Stomach (tissue), 4 donors: Measurements from ENCODE around the gene OR2T11.
"Not testable (repeated sequence)": the region's sequence is repeated elsewhere in the genome, so short reads cannot be mapped to it uniquely, and the experiment has no call there.

Experiments used
- EP300 ChIP-seq: sonication (generic); formaldehyde crosslinking; IDR thresholded peaks from one replicate; pipeline ENCODE4 v1.6.1; 2017; ENCODE audit warnings: antibody characterized with exemption
- POLR2A ChIP-seq, 4 donors: fragments of 450-650 bp; IDR thresholded peaks; one replicate each; pipeline ENCODE4 v1.6.1; 2016; ENCODE audit warnings: antibody characterized with exemption in 4 of 4, control low read depth in 2 of 4, mild to moderate bottlenecking in 1 of 4, moderate library complexity in 1 of 4
- POLR2AphosphoS5 ChIP-seq, 3 donors: sonication (generic); formaldehyde crosslinking; IDR thresholded peaks; one replicate each; pipeline ENCODE4 v1.6.1; 2016; ENCODE audit warnings: antibody characterized with exemption in 3 of 3
- TF ChIP-seq, protein P1 (sequence below), 7 experiments: fragments of 450-650 bp in 4 of 7; fragments of 200-600 bp in 3 of 7; sonication (generic) in 3 of 7; IDR thresholded peaks; one replicate each; pipeline ENCODE4 v1.5.1; 2016 to 2019; ENCODE audit warnings: antibody characterized with exemption in 7 of 7, control low read depth in 2 of 7, mild to moderate bottlenecking in 1 of 7

DNA sequence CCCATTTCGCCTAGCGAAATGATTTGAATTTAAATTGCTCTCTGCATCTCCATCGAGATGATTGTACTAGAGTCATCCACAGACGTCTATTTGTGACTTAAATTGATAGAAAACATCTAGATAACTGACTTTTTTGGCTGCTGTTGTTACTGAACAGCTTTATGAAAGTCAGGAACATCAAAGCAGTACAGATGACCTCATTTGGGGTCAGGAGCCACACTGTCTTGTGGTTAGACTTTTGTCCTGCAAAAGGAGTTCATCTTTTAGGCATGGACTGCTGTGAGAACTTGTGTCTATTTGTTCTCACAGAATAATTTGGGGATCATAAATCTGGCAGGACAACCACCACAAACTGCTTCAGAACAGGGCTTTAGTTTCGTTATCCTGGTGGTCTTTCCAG, 4.8 kb upstream of the OR2T11 start:
- TF ChIP-seq, protein P1, sequence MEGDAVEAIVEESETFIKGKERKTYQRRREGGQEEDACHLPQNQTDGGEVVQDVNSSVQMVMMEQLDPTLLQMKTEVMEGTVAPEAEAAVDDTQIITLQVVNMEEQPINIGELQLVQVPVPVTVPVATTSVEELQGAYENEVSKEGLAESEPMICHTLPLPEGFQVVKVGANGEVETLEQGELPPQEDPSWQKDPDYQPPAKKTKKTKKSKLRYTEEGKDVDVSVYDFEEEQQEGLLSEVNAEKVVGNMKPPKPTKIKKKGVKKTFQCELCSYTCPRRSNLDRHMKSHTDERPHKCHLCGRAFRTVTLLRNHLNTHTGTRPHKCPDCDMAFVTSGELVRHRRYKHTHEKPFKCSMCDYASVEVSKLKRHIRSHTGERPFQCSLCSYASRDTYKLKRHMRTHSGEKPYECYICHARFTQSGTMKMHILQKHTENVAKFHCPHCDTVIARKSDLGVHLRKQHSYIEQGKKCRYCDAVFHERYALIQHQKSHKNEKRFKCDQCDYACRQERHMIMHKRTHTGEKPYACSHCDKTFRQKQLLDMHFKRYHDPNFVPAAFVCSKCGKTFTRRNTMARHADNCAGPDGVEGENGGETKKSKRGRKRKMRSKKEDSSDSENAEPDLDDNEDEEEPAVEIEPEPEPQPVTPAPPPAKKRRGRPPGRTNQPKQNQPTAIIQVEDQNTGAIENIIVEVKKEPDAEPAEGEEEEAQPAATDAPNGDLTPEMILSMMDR (IDR thresholded peaks at IDR 0.05): not testable (repeated sequence)
- TF ChIP-seq POLR2A (IDR thresholded peaks at IDR 0.05); EP300; POLR2AphosphoS5 (IDR thresholded peaks at IDR 0.05): not testable (repeated sequence)
